Testis (tissue), 2 donors: ENCODE results near the gene INHBE.

Source experiments
- POLR2A ChIP-seq: fragments of 450-650 bp; IDR thresholded peaks from one replicate; pipeline ENCODE4 v1.6.1; 2017; ENCODE audit warnings: antibody characterized with exemption, mild to moderate bottlenecking, moderate library complexity
- TF ChIP-seq, protein P1 (sequence below), 3 experiments: fragments of 450-650 bp in 2 of 3; fragments of 200-600 bp in 1 of 3; sonication (generic) in 1 of 3; IDR thresholded peaks; one replicate each; pipeline ENCODE4 v1.5.1; 2016 to 2019; ENCODE audit warnings: antibody characterized with exemption in 3 of 3, mild to moderate bottlenecking in 2 of 3, moderate library complexity in 1 of 3

DNA sequence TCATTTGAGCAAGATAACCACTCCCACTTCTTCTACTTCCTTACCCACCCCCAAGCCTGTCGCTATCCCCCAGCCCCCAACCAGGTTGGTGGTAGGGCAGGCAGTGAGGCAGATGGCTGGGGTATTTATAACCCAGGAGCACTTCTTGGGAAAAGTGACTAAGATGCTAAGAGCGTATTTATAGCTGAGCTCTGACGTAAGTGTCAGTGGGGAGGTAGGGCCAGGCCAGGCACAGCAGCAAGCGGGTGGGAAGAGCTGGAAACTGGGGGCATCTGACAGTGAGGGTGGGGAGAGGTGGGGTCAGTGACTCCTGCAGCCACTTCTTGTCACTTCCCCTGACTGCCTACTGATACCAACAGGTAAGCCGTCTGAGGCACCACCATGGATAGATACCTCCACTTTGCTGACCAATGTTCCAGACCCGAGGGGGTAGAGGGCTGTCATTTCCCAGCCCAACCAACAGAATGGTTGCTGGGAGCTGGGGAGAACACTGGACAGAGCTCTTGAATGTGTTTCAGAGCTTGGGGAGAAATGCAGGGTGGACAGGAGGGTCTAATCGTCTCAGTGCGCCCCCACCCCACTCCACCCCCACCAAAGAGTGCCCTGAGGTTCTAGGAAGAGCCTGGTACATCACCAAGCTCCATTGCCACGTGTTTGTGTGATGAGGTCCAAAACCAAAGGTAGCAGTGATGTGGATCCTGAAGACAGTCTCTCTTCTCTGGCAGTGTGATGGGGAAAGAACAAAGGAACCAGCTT is 2.7 kb upstream of the INHBE start:
- TF ChIP-seq, protein P1, sequence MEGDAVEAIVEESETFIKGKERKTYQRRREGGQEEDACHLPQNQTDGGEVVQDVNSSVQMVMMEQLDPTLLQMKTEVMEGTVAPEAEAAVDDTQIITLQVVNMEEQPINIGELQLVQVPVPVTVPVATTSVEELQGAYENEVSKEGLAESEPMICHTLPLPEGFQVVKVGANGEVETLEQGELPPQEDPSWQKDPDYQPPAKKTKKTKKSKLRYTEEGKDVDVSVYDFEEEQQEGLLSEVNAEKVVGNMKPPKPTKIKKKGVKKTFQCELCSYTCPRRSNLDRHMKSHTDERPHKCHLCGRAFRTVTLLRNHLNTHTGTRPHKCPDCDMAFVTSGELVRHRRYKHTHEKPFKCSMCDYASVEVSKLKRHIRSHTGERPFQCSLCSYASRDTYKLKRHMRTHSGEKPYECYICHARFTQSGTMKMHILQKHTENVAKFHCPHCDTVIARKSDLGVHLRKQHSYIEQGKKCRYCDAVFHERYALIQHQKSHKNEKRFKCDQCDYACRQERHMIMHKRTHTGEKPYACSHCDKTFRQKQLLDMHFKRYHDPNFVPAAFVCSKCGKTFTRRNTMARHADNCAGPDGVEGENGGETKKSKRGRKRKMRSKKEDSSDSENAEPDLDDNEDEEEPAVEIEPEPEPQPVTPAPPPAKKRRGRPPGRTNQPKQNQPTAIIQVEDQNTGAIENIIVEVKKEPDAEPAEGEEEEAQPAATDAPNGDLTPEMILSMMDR (IDR thresholded peaks at IDR 0.05) = no peak
- no peak for TF ChIP-seq POLR2A
